Sigmoid colon (tissue), 7 donors: Measurements from ENCODE around the gene KCNJ14. TPM values are rescaled to one million over a fixed set of nuclear protein-coding genes. Genes with fewer than 3 reads are reported as not detected.

ENCODE experiments used
- DNase-seq: peaks from one replicate; pipeline ENCODE4 v3.0.0-alpha.2; 2019
- H3K27ac ChIP-seq, 4 donors: fragments of 200-600 bp; sonication (generic); one replicate each; pipeline ENCODE4 v1.5.1; 2016 to 2019; ENCODE audit warnings: mild to moderate bottlenecking in 1 of 4
- H3K27me3 ChIP-seq, 3 donors: fragments of 200-600 bp; sonication (generic); one replicate each; pipeline ENCODE4 v1.5.1; 2019; ENCODE audit warnings: mild to moderate bottlenecking in 1 of 3
- H3K36me3 ChIP-seq, 4 donors: fragments of 200-600 bp; sonication (generic); one replicate each; pipeline ENCODE4 v1.5.1; 2016 to 2019
- H3K4me1 ChIP-seq, 4 donors: fragments of 200-600 bp; sonication (generic); one replicate each; pipeline ENCODE4 v1.5.1; 2017 to 2019
- H3K4me3 ChIP-seq, 4 donors: fragments of 200-600 bp; sonication (generic); one replicate each; pipeline ENCODE4 v1.5.1; 2017 to 2019; ENCODE audit warnings: mild to moderate bottlenecking in 2 of 4, moderate library complexity in 1 of 4
- H3K9me3 ChIP-seq, 4 donors: fragments of 200-600 bp in 3 of 4; sonication (generic) in 3 of 4; one replicate each; pipeline versions ENCODE4 v1.5.1 to v1.6.1; 2013 to 2019
- CTCF ChIP-seq, 4 experiments: fragments of 450-650 bp in 3 of 4; fragments of 200-600 bp in 1 of 4; IDR thresholded peaks; one replicate each; pipeline ENCODE4 v1.5.1; 2016 to 2019; ENCODE audit warnings: antibody characterized with exemption in 4 of 4, mild to moderate bottlenecking in 3 of 4, moderate library complexity in 2 of 4
- EP300 ChIP-seq, 4 donors: sonication (generic); formaldehyde crosslinking; IDR thresholded peaks; one replicate each; pipeline ENCODE4 v1.6.1; 2017; ENCODE audit warnings: antibody characterized with exemption in 4 of 4
- POLR2A ChIP-seq, 2 donors: fragments of 450-650 bp; IDR thresholded peaks; one replicate each; pipeline ENCODE4 v1.6.1; 2016; ENCODE audit warnings: antibody characterized with exemption in 2 of 2, mild to moderate bottlenecking in 2 of 2, moderate library complexity in 2 of 2
- POLR2AphosphoS5 ChIP-seq, 4 donors: sonication (generic); formaldehyde crosslinking; IDR thresholded peaks; one replicate each; pipeline ENCODE4 v1.6.1; 2017; ENCODE audit warnings: antibody characterized with exemption in 4 of 4
- WGBS, 2 donors: extraction: QIAGEN DNeasy Blood & Tissue Kit; methylation state at CpG; one replicate each; pipeline ENCODE4 v1.1.7; 2013; 5-methylcytosine and 5-hydroxymethylcytosine counted together
- intact Hi-C: fragments of 100-400 bp; cut with DNase I; formaldehyde crosslinking; loops from one replicate; pipeline ENCODE4 v1.15.1; 2023
- polyA plus RNA-seq, 3 donors: library from polyadenylated mRNA; stranded (reverse); fragments of 200-250 nt; gene quantifications; one replicate each; pipeline ENCODE4 v1.2.3, GENCODE V29; 2013
- total RNA-seq, 4 donors: library from RNA; depleted of rRNA; stranded (reverse); fragments of >200 nt; gene quantifications; one replicate each; pipeline ENCODE4 v1.1.0, GENCODE V29; 2016
- donor health status: healthy with polysubstance abuse.
- donor health status: Bipolar disorder and iron deficiency.
- donor health status: healthy.

KCNJ14 gene
- total and polyA plus RNA-seq, 7 donors: under 0.01 to 1.4 (median 0.44) TPM; not detected in 1

DNA sequence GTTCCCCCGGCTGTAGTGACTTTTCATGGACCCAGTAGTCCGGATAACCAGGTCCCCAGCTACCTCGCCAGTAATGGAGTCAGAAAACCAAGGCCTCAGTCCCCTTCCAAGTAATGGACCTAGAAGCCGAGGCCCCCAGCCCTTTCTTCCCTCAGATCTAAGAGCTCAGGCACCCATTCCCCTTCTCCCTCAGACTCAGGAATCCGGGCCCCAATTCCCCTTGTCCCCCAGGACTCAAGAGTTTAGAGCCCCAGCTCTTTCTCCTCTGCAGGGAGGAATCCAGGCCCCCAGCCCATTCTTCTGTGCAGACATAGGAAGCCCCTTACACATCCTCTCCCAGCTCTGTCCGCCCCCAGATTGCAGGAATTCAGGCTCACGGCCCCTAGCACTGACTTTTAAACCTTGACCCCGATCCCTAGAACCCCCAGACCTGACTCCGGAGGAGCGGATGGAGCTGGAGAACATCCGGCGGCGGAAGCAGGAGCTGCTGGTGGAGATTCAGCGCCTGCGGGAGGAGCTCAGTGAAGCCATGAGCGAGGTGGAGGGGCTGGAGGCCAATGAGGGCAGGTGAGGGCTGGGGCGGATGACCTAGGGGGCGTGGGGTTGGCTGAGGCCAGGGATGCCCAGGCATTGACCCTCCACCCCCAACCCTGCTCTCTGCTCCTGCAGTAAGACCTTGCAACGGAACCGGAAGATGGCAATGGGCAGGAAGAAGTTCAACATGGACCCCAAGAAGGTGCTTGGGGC, 14.7 kb downstream of the KCNJ14 start:
- WGBS, 2 donors: 57 to 63% methylated on average over 20 of the region's 20 CpGs
- Histone ChIP-seq H3K9me3 (no peaks in the 10 kb centered on the region), H3K36me3 (peaks cover 34 to 50% (median 48%) of the 10 kb centered on the region in 4 donors), H3K4me3 (peak overlapping the region; percentile 78 to 99 (median 94)), H3K27me3 (no peaks in the 10 kb centered on the region), H3K4me1 (peaks cover 0 to 33% (median 23%) of the 10 kb centered on the region in 4 donors), H3K27ac (peak overlapping the region; percentile 97 to 99 (median 98))
- DNase-seq: no peak
- intact Hi-C loops: loop anchor here (2.0 to 5.0 kb wide), 2 partner anchors 25 to 143 kb away; partner anchors contain the start of genes EMP3 and GRWD1
- no peak for TF ChIP-seq CTCF (IDR thresholded peaks at IDR 0.05)
- TF ChIP-seq POLR2A (IDR thresholded peaks at IDR 0.05): no peak
- TF ChIP-seq POLR2AphosphoS5 (IDR thresholded peaks at IDR 0.05): no peak
- TF ChIP-seq EP300 (IDR thresholded peaks at IDR 0.05): no peak

GRCh38 chr19:48470856-48471255, 15.5 kb downstream of the KCNJ14 start:
- 92 to 94% methylated on average over 10 of the region's 10 CpGs for WGBS, 2 donors
- intact Hi-C loops: no loop called here
- TF ChIP-seq POLR2A (IDR thresholded peaks at IDR 0.05) (no peak), CTCF (IDR thresholded peaks at IDR 0.05) (no peak), POLR2AphosphoS5 (IDR thresholded peaks at IDR 0.05) (no peak), EP300 (IDR thresholded peaks at IDR 0.05) (no peak)
- no peak overlapping the region for H3K27ac ChIP-seq
- DNase-seq: no peak
- H3K4me1 ChIP-seq: peaks cover 0 to 33% (median 23%) of the 10 kb centered on the region in 4 donors
- H3K4me3 ChIP-seq: peak overlapping the region in 1 of 4 donors; percentile 98
- no peaks in the 10 kb centered on the region for H3K27me3 ChIP-seq
- peaks cover 41 to 57% (median 55%) of the 10 kb centered on the region in 4 donors for H3K36me3 ChIP-seq
- H3K9me3 ChIP-seq: no peaks in the 10 kb centered on the region

- no peaks in the 10 kb centered on the region for H3K9me3 ChIP-seq
- TF ChIP-seq EP300 (IDR thresholded peaks at IDR 0.05): no peak
- H3K4me1 ChIP-seq: peaks cover 0 to 33% (median 23%) of the 10 kb centered on the region in 4 donors
- H3K27ac ChIP-seq: no peak overlapping the region
- no peak for DNase-seq
- no peaks in the 10 kb centered on the region for H3K27me3 ChIP-seq
- 96 to 98% methylated on average over 4 of the region's 4 CpGs for WGBS, 2 donors
- no peak overlapping the region for H3K4me3 ChIP-seq
- intact Hi-C loops: no loop called here
- H3K36me3 ChIP-seq: peaks cover 47 to 67% (median 63%) of the 10 kb centered on the region in 4 donors
These were observed 16.5 kb downstream of the KCNJ14 start for GRCh38 chr19:48471836-48472235.

DNA sequence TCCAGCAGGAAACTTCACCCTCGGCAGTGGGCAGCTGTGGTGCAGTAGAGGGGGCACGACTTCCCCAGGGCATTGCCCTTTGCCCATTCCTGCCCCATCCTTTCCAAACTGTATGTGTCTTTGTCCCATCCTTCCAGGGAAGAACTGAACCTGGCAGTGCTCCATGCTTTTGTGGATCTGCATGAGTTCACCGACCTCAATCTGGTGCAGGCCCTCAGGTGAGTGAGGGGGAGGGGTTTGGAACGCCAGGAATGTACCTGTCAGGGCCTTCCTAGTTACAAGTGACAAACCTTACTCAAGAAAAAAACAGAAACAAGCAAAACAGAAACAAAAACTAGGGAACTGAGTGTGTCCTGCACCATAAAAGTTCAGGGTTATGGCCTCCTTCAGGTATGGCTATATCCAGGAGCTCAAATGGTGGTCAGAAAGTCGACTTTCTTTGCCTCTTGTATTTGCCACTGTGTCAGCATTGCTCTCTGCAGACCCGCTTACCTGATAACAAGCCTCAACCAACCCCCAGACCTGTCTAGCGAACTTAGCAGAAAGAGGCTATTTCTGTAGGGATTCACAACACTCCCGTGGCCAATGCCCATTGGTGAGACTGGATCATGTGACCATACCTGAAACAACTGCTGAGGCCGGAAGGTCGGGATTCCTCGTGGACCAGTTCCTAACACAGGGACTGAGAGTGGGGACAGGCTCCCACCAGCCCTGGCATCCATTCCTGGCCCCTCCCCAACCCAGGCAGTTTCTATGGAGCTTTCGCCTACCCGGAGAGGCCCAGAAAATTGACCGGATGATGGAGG, 18.0 kb downstream of the KCNJ14 start:
- H3K9me3 ChIP-seq: no peaks in the 10 kb centered on the region
- 85 to 90% methylated on average over 14 of the region's 14 CpGs for WGBS, 2 donors
- intact Hi-C loops: no loop called here

More for the DNA sequence above, 18.0 kb downstream of the KCNJ14 start:
- peaks cover 47 to 82% (median 75%) of the 10 kb centered on the region in 4 donors for H3K36me3 ChIP-seq
- peaks cover 0 to 28% (median 20%) of the 10 kb centered on the region in 4 donors for H3K4me1 ChIP-seq
- no peak for DNase-seq
- no peak overlapping the region for H3K4me3 ChIP-seq
- H3K27ac ChIP-seq: no peak overlapping the region
- no peaks in the 10 kb centered on the region for H3K27me3 ChIP-seq
- TF ChIP-seq CTCF (IDR thresholded peaks at IDR 0.05) (no peak), POLR2AphosphoS5 (IDR thresholded peaks at IDR 0.05) (no peak), POLR2A (IDR thresholded peaks at IDR 0.05) (no peak), EP300 (IDR thresholded peaks at IDR 0.05) (no peak)
